SJSA1 (cell line): ENCODE measurements around the gene LSR. TPM values are rescaled to one million over a fixed set of nuclear protein-coding genes. Genes with fewer than 3 reads are reported as not detected.

Experiments used
- DNase-seq, 2 experiments: peaks; one replicate each; pipeline ENCODE4 v3.0.0-alpha.2; 2015 to 2020; ENCODE audit warnings: low spot score in 2 of 2, low read depth in 1 of 2
- H3K27ac ChIP-seq: fragments of 250-450 bp; sonication (Bioruptor Pico); 2 replicates; pipeline ENCODE4 v1.5.1; 2020; ENCODE audit warnings: mild to moderate bottlenecking, moderate library complexity
- H3K27me3 ChIP-seq: fragments of 250-450 bp; sonication (Bioruptor Pico); replicated peaks from 2 replicates; pipeline ENCODE4 v1.5.1; 2020; ENCODE audit warnings: mild to moderate bottlenecking, moderate library complexity
- H3K36me3 ChIP-seq: fragments of 250-450 bp; sonication (Bioruptor Pico); 2 replicates; pipeline ENCODE4 v1.5.1; 2020; ENCODE audit warnings: mild to moderate bottlenecking
- H3K4me1 ChIP-seq: fragments of 250-450 bp; sonication (Bioruptor Pico); replicated peaks from 2 replicates; pipeline ENCODE4 v1.6.1; 2021; ENCODE audit warnings: mild to moderate bottlenecking
- H3K4me3 ChIP-seq: fragments of 250-450 bp; sonication (Bioruptor Pico); 2 replicates; pipeline ENCODE4 v1.5.1; 2020; ENCODE audit warnings: mild to moderate bottlenecking
- H3K9me3 ChIP-seq: fragments of 250-450 bp; sonication (Bioruptor Pico); replicated peaks from 2 replicates; pipeline ENCODE4 v1.5.1; 2020; ENCODE audit warnings: mild to moderate bottlenecking
- total RNA-seq: library from RNA; depleted of rRNA; stranded (reverse); fragments of >200 nt; shearing (Covaris generic); gene quantifications from 2 replicates; pipeline ENCODE4 v1.2.3, GENCODE V29; 2014

The LSR gene
- total RNA-seq, 1 experiment from 2014 or later, result 2.0 TPM

GRCh38 chr19:35295792-35296462, 47.1 kb downstream of the LSR start:
- H3K4me1 ChIP-seq, result no peaks in the 10 kb centered on the region
- H3K36me3 ChIP-seq, result no peaks in the 10 kb centered on the region
- no peaks in the 10 kb centered on the region for H3K9me3 ChIP-seq
- H3K27me3 ChIP-seq, result peaks cover 7% of the 10 kb centered on the region; the same call in 1 of the 2 replicates
- DNase-seq, result no peak
- no peak overlapping the region for H3K4me3 ChIP-seq
- H3K27ac ChIP-seq, result no peak overlapping the region

DNA sequence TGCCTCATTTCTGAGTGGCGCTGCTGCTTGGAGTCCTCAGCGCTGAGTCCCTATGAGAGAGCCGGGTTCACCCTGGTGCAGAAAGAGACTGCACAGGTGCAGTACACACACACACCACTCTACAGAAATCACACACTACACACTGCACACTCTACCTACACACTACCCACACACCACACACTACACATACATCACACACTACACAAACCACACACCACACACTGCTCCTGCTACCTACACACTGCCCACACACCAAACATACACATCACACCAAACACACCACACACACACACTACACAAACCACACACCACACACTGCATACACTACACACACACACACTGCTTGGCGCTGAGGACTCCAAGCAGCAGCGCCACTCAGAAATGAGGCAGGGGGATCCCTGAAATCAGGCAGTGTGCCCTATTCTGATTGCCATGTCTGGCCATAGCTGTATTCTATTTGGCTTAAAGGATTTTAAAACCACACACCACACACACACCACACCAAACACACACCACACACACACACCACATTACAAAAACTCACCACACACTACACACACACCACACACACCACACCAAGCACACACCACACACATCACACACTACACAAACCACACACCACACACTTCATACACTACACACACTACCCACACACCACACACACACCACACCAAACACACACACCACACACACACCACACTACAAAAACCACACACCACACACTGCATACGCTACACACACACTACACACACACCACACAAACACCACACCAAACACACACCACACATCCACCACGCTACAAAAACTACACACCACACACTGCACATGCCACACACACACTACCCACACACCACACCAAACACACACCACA, 48.1 kb downstream of the LSR start:
- DNase-seq, result no peak
- H3K27ac ChIP-seq, result no peak overlapping the region

DNA sequence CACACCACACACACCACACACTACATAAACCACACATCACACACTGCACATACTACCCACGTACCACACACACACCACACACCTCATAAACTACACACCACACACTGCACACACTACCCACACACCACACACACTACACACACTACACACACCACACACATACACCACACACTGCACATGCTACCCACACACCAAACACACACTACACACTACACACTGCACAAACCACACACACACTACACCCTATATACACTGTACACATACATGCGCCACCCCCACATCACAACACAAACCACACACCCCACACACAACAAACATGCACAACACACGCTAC, 48.7 kb downstream of the LSR start:
- Histone ChIP-seq H3K9me3 (no peaks in the 10 kb centered on the region), H3K36me3 (no peaks in the 10 kb centered on the region), H3K4me1 (no peaks in the 10 kb centered on the region), H3K27me3 (peaks cover 7% of the 10 kb centered on the region; the same call in 1 of the 2 replicates), H3K27ac (no peak overlapping the region), H3K4me3 (no peak overlapping the region)
- DNase-seq, result no peak

More for the DNA sequence above, 48.1 kb downstream of the LSR start:
- H3K4me1 ChIP-seq, result no peaks in the 10 kb centered on the region
- H3K4me3 ChIP-seq, result no peak overlapping the region
- H3K27me3 ChIP-seq, result peaks cover 7% of the 10 kb centered on the region; the same call in 1 of the 2 replicates
- H3K9me3 ChIP-seq, result no peaks in the 10 kb centered on the region
- no peaks in the 10 kb centered on the region for H3K36me3 ChIP-seq

DNA sequence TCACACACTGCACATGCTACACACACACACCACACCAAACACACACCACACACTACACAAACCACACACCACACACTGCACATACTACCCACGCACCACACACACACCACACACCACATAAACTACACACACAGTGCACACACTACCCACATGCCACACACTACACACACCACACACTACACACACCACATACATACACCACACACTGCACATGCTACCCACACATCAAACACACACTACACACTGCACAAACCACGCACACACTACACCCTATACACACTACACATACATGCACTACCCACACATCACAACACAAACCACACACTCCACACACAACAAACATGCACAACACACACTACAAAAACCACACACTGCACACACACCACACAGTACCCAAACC, 49.1 kb downstream of the LSR start:
- Histone ChIP-seq H3K27me3 (peaks cover 6% of the 10 kb centered on the region; the same call in 1 of the 2 replicates), H3K4me3 (no peak overlapping the region), H3K9me3 (no peaks in the 10 kb centered on the region), H3K4me1 (no peaks in the 10 kb centered on the region), H3K36me3 (no peaks in the 10 kb centered on the region), H3K27ac (no peak overlapping the region)
- no peak for DNase-seq

DNA sequence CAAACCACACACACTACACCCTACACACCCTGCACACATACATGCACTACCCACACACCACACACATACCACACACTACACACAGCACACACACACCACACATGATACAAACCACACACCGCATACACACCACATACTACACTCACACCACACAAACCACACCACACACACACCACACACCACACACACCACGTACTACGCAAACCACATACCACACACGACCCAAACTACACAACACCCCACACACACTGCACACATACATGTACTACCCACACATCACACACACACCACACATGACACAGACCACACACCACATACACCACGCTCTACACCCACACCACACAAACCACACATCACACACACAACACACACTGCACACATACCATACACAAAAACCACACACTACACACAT, 49.8 kb downstream of the LSR start:
- Histone ChIP-seq H3K4me3 (no peak overlapping the region), H3K27ac (no peak overlapping the region), H3K9me3 (no peaks in the 10 kb centered on the region), H3K36me3 (no peaks in the 10 kb centered on the region), H3K4me1 (no peaks in the 10 kb centered on the region), H3K27me3 (0 out of 2 replicates have a peak, but pooled peaks cover 3% of the 10 kb centered on the region)
- DNase-seq, result no peak

- no peak for DNase-seq
- H3K36me3 ChIP-seq, result no peaks in the 10 kb centered on the region
Measured at GRCh38 chr19:35299523-35300338, 50.9 kb downstream of the LSR start.

DNA sequence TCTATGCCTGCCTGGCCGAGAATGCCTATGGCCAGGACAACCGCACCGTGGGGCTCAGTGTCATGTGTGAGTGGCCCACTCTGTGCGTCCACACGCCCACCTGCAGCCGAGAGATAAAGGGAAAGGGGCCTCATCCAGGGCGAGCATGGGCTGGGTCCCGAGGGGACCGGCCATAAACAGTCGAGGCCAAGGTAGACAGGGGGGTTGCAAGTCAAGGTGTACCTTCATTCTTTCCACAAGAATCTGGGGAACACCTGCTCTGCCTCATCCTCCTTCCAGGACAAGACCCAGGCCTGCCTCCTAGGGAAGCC, 51.5 kb downstream of the LSR start:
- no peak for DNase-seq
- H3K27me3 ChIP-seq, result no peaks in the 10 kb centered on the region
- no peak overlapping the region for H3K4me3 ChIP-seq
- no peak overlapping the region for H3K27ac ChIP-seq
- H3K9me3 ChIP-seq, result no peaks in the 10 kb centered on the region
- no peaks in the 10 kb centered on the region for H3K36me3 ChIP-seq
- H3K4me1 ChIP-seq, result no peaks in the 10 kb centered on the region

More at GRCh38 chr19:35299523-35300338, 50.9 kb downstream of the LSR start:
- Histone ChIP-seq H3K4me3 (no peak overlapping the region), H3K4me1 (no peaks in the 10 kb centered on the region), H3K27me3 (no peaks in the 10 kb centered on the region), H3K9me3 (no peaks in the 10 kb centered on the region), H3K27ac (no peak overlapping the region)

GRCh38 chr19:35301961-35302360, 53.2 kb downstream of the LSR start:
- Histone ChIP-seq H3K36me3 (no peaks in the 10 kb centered on the region), H3K27ac (no peak overlapping the region), H3K4me1 (no peaks in the 10 kb centered on the region), H3K27me3 (no peaks in the 10 kb centered on the region), H3K9me3 (no peaks in the 10 kb centered on the region), H3K4me3 (no peak overlapping the region)
- DNase-seq, result no peak

DNA sequence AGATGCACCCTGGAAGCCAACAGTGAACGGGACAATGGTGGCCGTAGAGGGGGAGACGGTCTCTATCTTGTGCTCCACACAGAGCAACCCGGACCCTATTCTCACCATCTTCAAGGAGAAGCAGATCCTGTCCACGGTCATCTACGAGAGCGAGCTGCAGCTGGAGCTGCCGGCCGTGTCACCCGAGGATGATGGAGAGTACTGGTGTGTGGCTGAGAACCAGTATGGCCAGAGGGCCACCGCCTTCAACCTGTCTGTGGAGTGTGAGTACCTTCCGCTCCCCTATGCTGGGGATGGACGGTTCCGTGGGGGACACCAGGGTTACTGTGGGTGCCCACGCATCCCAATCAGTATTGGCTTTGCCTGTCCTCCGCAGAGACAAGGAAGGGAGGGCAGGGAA, 53.6 kb downstream of the LSR start:
- Histone ChIP-seq H3K9me3 (no peaks in the 10 kb centered on the region), H3K27me3 (no peaks in the 10 kb centered on the region), H3K4me3 (no peak overlapping the region), H3K36me3 (no peaks in the 10 kb centered on the region), H3K4me1 (no peaks in the 10 kb centered on the region), H3K27ac (no peak overlapping the region)
- no peak for DNase-seq

GRCh38 chr19:35303357-35303915, 54.6 kb downstream of the LSR start:
- Histone ChIP-seq H3K27ac (no peak overlapping the region), H3K9me3 (no peaks in the 10 kb centered on the region), H3K27me3 (no peaks in the 10 kb centered on the region), H3K4me1 (peaks cover 8% of the 10 kb centered on the region), H3K36me3 (no peaks in the 10 kb centered on the region), H3K4me3 (no peak overlapping the region)
- DNase-seq, result no peak

- Histone ChIP-seq H3K4me3 (no peak overlapping the region), H3K27me3 (no peaks in the 10 kb centered on the region), H3K4me1 (peaks cover 9% of the 10 kb centered on the region), H3K36me3 (no peaks in the 10 kb centered on the region), H3K9me3 (no peaks in the 10 kb centered on the region), H3K27ac (no peak overlapping the region)
- DNase-seq, result no peak
Measured at GRCh38 chr19:35304036-35304435, 55.2 kb downstream of the LSR start.

GRCh38 chr19:35305181-35305580, 56.4 kb downstream of the LSR start:
- DNase-seq, result no peak
- no peak overlapping the region for H3K27ac ChIP-seq
- H3K27me3 ChIP-seq, result no peaks in the 10 kb centered on the region
- peaks cover 21% of the 10 kb centered on the region for H3K4me1 ChIP-seq
- no peak overlapping the region for H3K4me3 ChIP-seq
- no peaks in the 10 kb centered on the region for H3K9me3 ChIP-seq
- no peaks in the 10 kb centered on the region for H3K36me3 ChIP-seq

DNA sequence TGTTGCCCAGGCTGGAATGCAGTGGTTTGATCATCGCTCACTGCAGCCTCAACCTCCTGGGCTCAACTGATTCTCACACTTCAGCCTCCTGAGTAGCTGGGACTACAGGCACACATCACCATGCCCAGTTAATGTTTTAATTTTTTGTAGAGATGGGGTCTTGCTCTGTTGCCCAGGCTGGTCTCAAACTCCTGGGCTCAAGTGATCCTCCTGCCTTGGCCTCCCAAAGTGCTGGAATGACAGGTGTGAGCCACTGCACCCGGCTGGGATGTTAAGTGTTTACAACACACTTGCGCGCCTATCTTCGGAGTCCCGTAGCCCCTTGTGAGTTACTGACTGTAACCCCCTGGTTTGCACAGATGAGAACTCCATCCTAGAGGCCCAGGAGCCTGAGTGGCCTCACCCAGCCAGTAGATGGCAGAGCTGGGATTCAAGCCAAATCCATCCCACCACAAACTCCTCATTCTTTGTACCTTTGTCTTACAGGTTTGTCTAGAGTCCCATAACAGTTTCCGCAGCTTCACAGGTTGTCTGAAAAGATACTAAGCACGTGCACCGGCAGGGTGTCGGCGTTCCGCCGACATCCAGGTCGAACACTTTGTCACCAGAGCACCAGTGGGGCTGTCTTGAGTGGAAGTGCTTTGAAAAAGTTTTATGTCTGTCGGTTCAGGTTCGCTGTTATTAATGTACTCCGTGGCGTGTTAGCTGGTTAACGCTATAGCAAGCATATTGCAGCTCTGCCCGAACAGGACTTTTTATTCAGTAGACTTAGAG, 57.9 kb downstream of the LSR start:
- peaks cover 34% of the 10 kb centered on the region for H3K4me1 ChIP-seq
- H3K36me3 ChIP-seq, result no peaks in the 10 kb centered on the region
- no peak overlapping the region for H3K4me3 ChIP-seq
- H3K9me3 ChIP-seq, result no peaks in the 10 kb centered on the region
- no peak overlapping the region for H3K27ac ChIP-seq
- no peak for DNase-seq
- no peaks in the 10 kb centered on the region for H3K27me3 ChIP-seq
